Stimulated activated CD8-positive, alpha-beta memory T cell treated with anti-CD3 and anti-CD28 coated beads, Interleukin-7, amount 100 ng/mL, for 48 hours (primary cell): ENCODE data around the gene NCK2.
A peak's percentile ranks its signal among the peaks of the same experiment; 100 is the strongest.

Source experiments
- DNase-seq, 2 donors: peaks; one replicate each; pipeline ENCODE4 v3.0.0-alpha.2; 2020; ENCODE audit warnings: low read depth in 1 of 2; ENCODE audit errors: extremely low read depth in 1 of 2

The NCK2 gene

GRCh38 chr2:105734762-105735538, 9.8 kb upstream of the NCK2 start:
- DNase-seq = no peak

- no peak for DNase-seq
Observed at GRCh38 chr2:105736145-105736544, 8.6 kb upstream of the NCK2 start.

GRCh38 chr2:105737980-105738657, 6.6 kb upstream of the NCK2 start:
- no peak for DNase-seq

- DNase-seq = no peak
Observed at GRCh38 chr2:105738658-105739241, 6.0 kb upstream of the NCK2 start.

- no peak for DNase-seq
Observed at GRCh38 chr2:105739426-105739825, 5.3 kb upstream of the NCK2 start.

GRCh38 chr2:105739944-105740530, 4.7 kb upstream of the NCK2 start:
- no peak for DNase-seq

- no peak for DNase-seq
Observed at GRCh38 chr2:105741174-105741573, 3.5 kb upstream of the NCK2 start.

GRCh38 chr2:105741617-105742016, 3.1 kb upstream of the NCK2 start:
- no peak for DNase-seq

- no peak for DNase-seq
Observed at GRCh38 chr2:105744091-105744908, 412 bp upstream of the NCK2 start.

GRCh38 chr2:105746177-105747080, 1.7 kb downstream of the NCK2 start:
- DNase-seq = peak; percentile 69 to 94

GRCh38 chr2:105747254-105747894, 2.7 kb downstream of the NCK2 start:
- no peak for DNase-seq

- no peak for DNase-seq
Observed at GRCh38 chr2:105747991-105748390, 3.3 kb downstream of the NCK2 start.

- DNase-seq = no peak
Observed at GRCh38 chr2:105748566-105748965, 3.9 kb downstream of the NCK2 start.

- peak in 1 of 2 donors; percentile 57 for DNase-seq
Observed at GRCh38 chr2:105749583-105750400, 5.1 kb downstream of the NCK2 start.

- no peak for DNase-seq
Observed at GRCh38 chr2:105750735-105751134, 6.0 kb downstream of the NCK2 start.

- no peak for DNase-seq
Observed at GRCh38 chr2:105751272-105751671, 6.6 kb downstream of the NCK2 start.

- DNase-seq = no peak
Observed at GRCh38 chr2:105752691-105753358, 8.1 kb downstream of the NCK2 start.

GRCh38 chr2:105753380-105753779, 8.7 kb downstream of the NCK2 start:
- no peak for DNase-seq
